Measurements from ENCODE around the gene PPT2.

- TF ChIP-seq, protein P1, sequence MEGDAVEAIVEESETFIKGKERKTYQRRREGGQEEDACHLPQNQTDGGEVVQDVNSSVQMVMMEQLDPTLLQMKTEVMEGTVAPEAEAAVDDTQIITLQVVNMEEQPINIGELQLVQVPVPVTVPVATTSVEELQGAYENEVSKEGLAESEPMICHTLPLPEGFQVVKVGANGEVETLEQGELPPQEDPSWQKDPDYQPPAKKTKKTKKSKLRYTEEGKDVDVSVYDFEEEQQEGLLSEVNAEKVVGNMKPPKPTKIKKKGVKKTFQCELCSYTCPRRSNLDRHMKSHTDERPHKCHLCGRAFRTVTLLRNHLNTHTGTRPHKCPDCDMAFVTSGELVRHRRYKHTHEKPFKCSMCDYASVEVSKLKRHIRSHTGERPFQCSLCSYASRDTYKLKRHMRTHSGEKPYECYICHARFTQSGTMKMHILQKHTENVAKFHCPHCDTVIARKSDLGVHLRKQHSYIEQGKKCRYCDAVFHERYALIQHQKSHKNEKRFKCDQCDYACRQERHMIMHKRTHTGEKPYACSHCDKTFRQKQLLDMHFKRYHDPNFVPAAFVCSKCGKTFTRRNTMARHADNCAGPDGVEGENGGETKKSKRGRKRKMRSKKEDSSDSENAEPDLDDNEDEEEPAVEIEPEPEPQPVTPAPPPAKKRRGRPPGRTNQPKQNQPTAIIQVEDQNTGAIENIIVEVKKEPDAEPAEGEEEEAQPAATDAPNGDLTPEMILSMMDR (IDR thresholded peaks at IDR 0.05) = peak in 2 of 5 experiments; percentile 25 to 28
- no peak for TF ChIP-seq POLR2A (IDR thresholded peaks at IDR 0.05)
Measured at GRCh38 chr6:32153564-32154513, at the start of gene PPT2.
